ENCODE data around the gene IRX4.

GRCh38 chr5:1890296-1890695, 7.6 kb upstream of the IRX4 start:
- no peak for TF ChIP-seq SP1 (IDR thresholded peaks at IDR 0.05)
- TF ChIP-seq FOXK2 (IDR thresholded peaks at IDR 0.05) = no peak
- TF ChIP-seq TARDBP (IDR thresholded peaks at IDR 0.05) = no peak
- no peak for TF ChIP-seq ZNF384 (IDR thresholded peaks at IDR 0.05)
- TF ChIP-seq LEF1 (IDR thresholded peaks at IDR 0.05; ENCODE audit: borderline replicate concordance) = no peak
- TF ChIP-seq FOXM1 (IDR thresholded peaks at IDR 0.05; ENCODE audit: borderline replicate concordance) = no peak
- no peak for TF ChIP-seq BHLHE40 (IDR thresholded peaks at IDR 0.05; ENCODE audit: borderline replicate concordance)
- no peak for TF ChIP-seq HDGF (IDR thresholded peaks at IDR 0.05; ENCODE audit: borderline replicate concordance)
- no peak for TF ChIP-seq ARNT (IDR thresholded peaks at IDR 0.05)
- no peak for TF ChIP-seq FOXA1 (IDR thresholded peaks at IDR 0.05)
- TF ChIP-seq L3MBTL2 (conservative IDR thresholded peaks at IDR 0.05) = no peak
- TF ChIP-seq ELF4 (IDR thresholded peaks at IDR 0.05) = no peak
